ENCODE data around the gene KLKB1. TPM values are rescaled to one million over a fixed set of nuclear protein-coding genes. Genes with fewer than 3 reads are reported as not detected.

KLKB1 gene
- total RNA-seq, 1 experiment from 2014 or later = not detected

DNA sequence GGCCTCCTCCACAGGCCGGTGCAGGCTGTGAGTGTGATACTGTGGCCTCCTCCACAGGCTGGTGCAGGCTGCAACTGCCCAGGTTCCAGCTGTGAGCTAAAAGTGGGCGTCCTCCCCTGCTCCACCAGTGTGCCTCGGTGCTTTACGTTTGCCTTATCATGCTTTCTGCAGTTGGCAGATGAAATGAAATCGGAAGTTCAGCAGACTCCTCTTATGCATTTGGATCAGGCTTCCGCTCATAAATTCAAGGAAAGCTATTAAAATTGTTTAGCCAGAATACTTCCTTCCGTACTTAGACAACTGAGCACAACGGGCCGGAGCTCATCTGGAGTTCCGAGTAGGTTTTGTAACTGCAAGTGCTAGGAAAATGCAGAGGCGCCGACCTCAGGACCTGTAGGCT lies 23.9 kb upstream of the KLKB1 start:
- Histone ChIP-seq H3K27ac (no peak overlapping the region), H3K4me3 (no peak overlapping the region)
- DNase-seq (ENCODE audit: low read depth in 1 of 2, low spot score in 2 of 2) = no peak

DNA sequence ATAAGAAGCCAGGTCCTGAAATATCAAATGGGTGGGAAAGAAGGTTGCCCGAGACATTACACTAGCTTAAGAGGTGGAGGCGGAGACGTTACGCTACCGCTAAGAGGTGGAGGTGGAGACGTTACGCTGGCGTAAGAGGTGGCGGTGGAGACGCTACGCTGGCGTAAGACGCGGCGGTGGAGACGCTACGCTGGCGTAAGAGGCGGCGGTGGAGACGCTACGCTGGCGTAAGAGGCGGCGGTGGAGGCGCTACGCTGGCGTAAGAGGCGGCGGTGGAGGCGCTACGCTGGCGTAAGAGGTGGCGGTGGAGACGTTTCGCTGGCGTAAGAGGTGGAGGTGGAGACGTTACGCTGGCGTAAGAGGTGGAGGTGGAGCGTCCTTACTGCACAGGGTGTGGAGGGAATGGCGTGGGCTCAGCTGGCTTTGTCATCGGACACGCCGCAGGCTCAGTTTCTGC lies 23.2 kb upstream of the KLKB1 start:
- DNase-seq (ENCODE audit: low read depth in 1 of 2, low spot score in 2 of 2) = no peak
- Histone ChIP-seq H3K36me3 (no peaks in the 10 kb centered on the region), H3K27ac (no peak overlapping the region), H3K9me3 (replicated peaks) (no peaks in the 10 kb centered on the region), H3K4me1 (replicated peaks) (no peaks in the 10 kb centered on the region), H3K4me3 (no peak overlapping the region), H3K27me3 (replicated peaks) (0 out of 2 replicates have a peak, but pooled peaks cover 2% of the 10 kb centered on the region)

More for the DNA sequence above, 23.9 kb upstream of the KLKB1 start:
- 0 out of 2 replicates have a peak, but pooled peaks cover 2% of the 10 kb centered on the region for H3K27me3 ChIP-seq (replicated peaks)
- H3K36me3 ChIP-seq = no peaks in the 10 kb centered on the region
- no peaks in the 10 kb centered on the region for H3K9me3 ChIP-seq (replicated peaks)
- H3K4me1 ChIP-seq (replicated peaks) = no peaks in the 10 kb centered on the region

- no peak overlapping the region for H3K27ac ChIP-seq
- no peaks in the 10 kb centered on the region for H3K36me3 ChIP-seq
- H3K9me3 ChIP-seq (replicated peaks) = no peaks in the 10 kb centered on the region
- H3K4me1 ChIP-seq (replicated peaks) = no peaks in the 10 kb centered on the region
- 0 out of 2 replicates have a peak, but pooled peaks cover 2% of the 10 kb centered on the region for H3K27me3 ChIP-seq (replicated peaks)
- no peak overlapping the region for H3K4me3 ChIP-seq
- no peak for DNase-seq (ENCODE audit: low read depth in 1 of 2, low spot score in 2 of 2)
Observed at GRCh38 chr4:186204686-186205085, 22.6 kb upstream of the KLKB1 start.

GRCh38 chr4:186205156-186205555 lies 22.2 kb upstream of the KLKB1 start:
- no peaks in the 10 kb centered on the region for H3K4me1 ChIP-seq (replicated peaks)
- H3K27ac ChIP-seq = no peak overlapping the region
- no peaks in the 10 kb centered on the region for H3K9me3 ChIP-seq (replicated peaks)
- no peak for DNase-seq (ENCODE audit: low read depth in 1 of 2, low spot score in 2 of 2)
- no peaks in the 10 kb centered on the region for H3K36me3 ChIP-seq
- 0 out of 2 replicates have a peak, but pooled peaks cover 2% of the 10 kb centered on the region for H3K27me3 ChIP-seq (replicated peaks)
- H3K4me3 ChIP-seq = no peak overlapping the region

GRCh38 chr4:186216465-186217024 lies 10.8 kb upstream of the KLKB1 start:
- H3K4me1 ChIP-seq (replicated peaks) = no peaks in the 10 kb centered on the region
- no peak overlapping the region for H3K4me3 ChIP-seq
- H3K9me3 ChIP-seq (replicated peaks) = no peaks in the 10 kb centered on the region
- no peaks in the 10 kb centered on the region for H3K36me3 ChIP-seq
- H3K27ac ChIP-seq = no peak overlapping the region
- DNase-seq (ENCODE audit: low read depth in 1 of 2, low spot score in 2 of 2) = no peak
- H3K27me3 ChIP-seq (replicated peaks) = no peaks in the 10 kb centered on the region

GRCh38 chr4:186217733-186218293 lies 9.5 kb upstream of the KLKB1 start:
- Histone ChIP-seq H3K9me3 (replicated peaks) (no peaks in the 10 kb centered on the region), H3K36me3 (no peaks in the 10 kb centered on the region), H3K4me1 (replicated peaks) (no peaks in the 10 kb centered on the region), H3K4me3 (no peak overlapping the region), H3K27me3 (replicated peaks) (no peaks in the 10 kb centered on the region), H3K27ac (no peak overlapping the region)
- DNase-seq (ENCODE audit: low read depth in 1 of 2, low spot score in 2 of 2) = no peak

- Histone ChIP-seq H3K27ac (no peak overlapping the region), H3K4me1 (replicated peaks) (no peaks in the 10 kb centered on the region), H3K27me3 (replicated peaks) (no peaks in the 10 kb centered on the region), H3K4me3 (no peak overlapping the region), H3K36me3 (no peaks in the 10 kb centered on the region), H3K9me3 (replicated peaks) (no peaks in the 10 kb centered on the region)
- DNase-seq (ENCODE audit: low read depth in 1 of 2, low spot score in 2 of 2) = no peak
Observed at GRCh38 chr4:186221624-186222023, 5.7 kb upstream of the KLKB1 start.

- no peaks in the 10 kb centered on the region for H3K9me3 ChIP-seq (replicated peaks)
- DNase-seq (ENCODE audit: low read depth in 1 of 2, low spot score in 2 of 2) = no peak
- H3K27ac ChIP-seq = no peak overlapping the region
- H3K27me3 ChIP-seq (replicated peaks) = no peaks in the 10 kb centered on the region
- no peaks in the 10 kb centered on the region for H3K36me3 ChIP-seq
- no peaks in the 10 kb centered on the region for H3K4me1 ChIP-seq (replicated peaks)
- H3K4me3 ChIP-seq = no peak overlapping the region
Observed at GRCh38 chr4:186225848-186226247, 1.5 kb upstream of the KLKB1 start.

- Histone ChIP-seq H3K27ac (no peak overlapping the region), H3K4me1 (replicated peaks) (no peaks in the 10 kb centered on the region), H3K4me3 (no peak overlapping the region), H3K27me3 (replicated peaks) (no peaks in the 10 kb centered on the region), H3K36me3 (no peaks in the 10 kb centered on the region), H3K9me3 (replicated peaks) (no peaks in the 10 kb centered on the region)
- no peak for DNase-seq (ENCODE audit: low read depth in 1 of 2, low spot score in 2 of 2)
Observed at GRCh38 chr4:186226521-186227189, 652 bp upstream of the KLKB1 start.

GRCh38 chr4:186227744-186228513 lies 622 bp downstream of the KLKB1 start:
- Histone ChIP-seq H3K9me3 (replicated peaks) (no peaks in the 10 kb centered on the region), H3K27me3 (replicated peaks) (no peaks in the 10 kb centered on the region), H3K27ac (no peak overlapping the region), H3K4me3 (no peak overlapping the region), H3K36me3 (no peaks in the 10 kb centered on the region), H3K4me1 (replicated peaks) (no peaks in the 10 kb centered on the region)
- DNase-seq (ENCODE audit: low read depth in 1 of 2, low spot score in 2 of 2) = no peak

DNA sequence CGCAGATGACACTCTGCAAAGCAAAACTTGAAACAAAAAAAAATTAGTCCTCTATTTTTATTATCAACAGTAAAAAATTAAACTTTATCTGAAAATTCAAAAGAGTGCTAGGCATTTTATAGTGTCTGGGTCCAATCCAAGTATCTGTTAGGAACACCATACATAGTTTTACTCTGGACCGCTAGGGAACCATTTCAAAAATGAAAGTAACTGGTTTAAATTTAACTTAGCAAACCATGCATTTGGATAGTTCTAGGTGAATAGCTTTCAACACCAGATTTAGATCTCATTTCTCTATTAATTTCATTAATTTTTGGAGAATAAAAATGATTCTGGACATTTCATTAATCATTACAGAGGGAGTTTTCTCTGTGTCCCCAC lies 1.2 kb downstream of the KLKB1 start:
- H3K9me3 ChIP-seq (replicated peaks) = no peaks in the 10 kb centered on the region
- no peaks in the 10 kb centered on the region for H3K27me3 ChIP-seq (replicated peaks)
- no peak overlapping the region for H3K4me3 ChIP-seq
- H3K27ac ChIP-seq = no peak overlapping the region
- no peak for DNase-seq (ENCODE audit: low read depth in 1 of 2, low spot score in 2 of 2)
- H3K36me3 ChIP-seq = no peaks in the 10 kb centered on the region
- H3K4me1 ChIP-seq (replicated peaks) = no peaks in the 10 kb centered on the region

- no peaks in the 10 kb centered on the region for H3K36me3 ChIP-seq
- no peaks in the 10 kb centered on the region for H3K4me1 ChIP-seq (replicated peaks)
- no peak for DNase-seq (ENCODE audit: low read depth in 1 of 2, low spot score in 2 of 2)
- H3K27ac ChIP-seq = no peak overlapping the region
- no peaks in the 10 kb centered on the region for H3K27me3 ChIP-seq (replicated peaks)
- no peaks in the 10 kb centered on the region for H3K9me3 ChIP-seq (replicated peaks)
- no peak overlapping the region for H3K4me3 ChIP-seq
Observed at GRCh38 chr4:186234367-186234766, 7.1 kb downstream of the KLKB1 start.

DNA sequence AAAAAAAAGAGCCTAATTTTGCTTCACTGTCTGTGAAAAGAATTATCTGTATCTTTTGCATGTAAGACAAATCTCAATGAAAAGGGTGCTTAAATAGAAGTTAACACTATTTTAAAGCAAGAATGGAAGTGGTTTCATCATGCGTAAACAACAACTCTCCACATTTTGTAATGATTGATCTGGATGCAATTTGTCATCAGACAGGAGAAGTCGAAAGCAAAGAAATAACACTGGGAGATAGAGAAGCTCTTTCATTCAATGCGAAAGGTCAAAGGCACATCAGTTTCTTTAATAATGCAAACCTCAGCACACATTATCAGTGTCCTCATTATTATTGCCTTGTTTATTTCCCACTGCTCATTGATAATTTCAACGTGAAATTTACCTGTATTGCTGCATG lies 8.8 kb downstream of the KLKB1 start:
- DNase-seq (ENCODE audit: low read depth in 1 of 2, low spot score in 2 of 2) = no peak
- H3K27ac ChIP-seq = no peak overlapping the region
- no peaks in the 10 kb centered on the region for H3K9me3 ChIP-seq (replicated peaks)
- no peaks in the 10 kb centered on the region for H3K4me1 ChIP-seq (replicated peaks)
- no peak overlapping the region for H3K4me3 ChIP-seq
- no peaks in the 10 kb centered on the region for H3K27me3 ChIP-seq (replicated peaks)
- no peaks in the 10 kb centered on the region for H3K36me3 ChIP-seq

DNA sequence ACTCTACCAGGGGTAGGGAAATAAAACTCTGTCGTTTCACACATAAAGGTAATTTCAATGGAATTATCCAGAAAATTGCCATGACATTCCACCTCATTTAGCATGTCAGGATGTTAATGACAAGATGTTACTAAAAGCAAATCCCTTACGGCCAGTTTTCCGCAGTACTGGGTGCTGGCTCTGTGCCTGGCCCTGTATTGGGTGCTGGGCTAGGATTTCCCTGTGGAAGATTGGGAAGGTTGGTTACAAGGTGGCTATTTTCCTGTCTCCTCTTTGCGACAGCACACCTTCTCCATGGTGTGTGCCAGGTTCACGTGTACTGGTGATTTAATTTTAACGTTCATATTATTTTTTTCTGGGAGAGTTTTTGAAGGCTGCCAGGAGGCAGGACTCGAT lies 13.1 kb downstream of the KLKB1 start:
- Histone ChIP-seq H3K27ac (no peak overlapping the region), H3K9me3 (replicated peaks) (no peaks in the 10 kb centered on the region), H3K27me3 (replicated peaks) (no peaks in the 10 kb centered on the region), H3K36me3 (no peaks in the 10 kb centered on the region), H3K4me3 (no peak overlapping the region), H3K4me1 (replicated peaks) (no peaks in the 10 kb centered on the region)
- DNase-seq (ENCODE audit: low read depth in 1 of 2, low spot score in 2 of 2) = no peak
